Neural progenitor cell (in vitro differentiated cells): ENCODE data around the gene CA10. TPM values are rescaled to one million over a fixed set of nuclear protein-coding genes. Genes with fewer than 3 reads are reported as not detected.

Experiments used
- DNase-seq: peaks from one replicate; pipeline ENCODE4 v3.0.0-alpha.2; 2016; ENCODE audit warnings: low spot score
- H2AFZ ChIP-seq: fragments of 200-600 bp; sonication (generic); replicated peaks from 2 replicates; pipeline ENCODE4 v1.6.1; 2016; ENCODE audit warnings: antibody characterized with exemption
- H3F3A ChIP-seq: fragments of 200-600 bp; sonication (generic); 2 replicates; pipeline ENCODE4 v1.6.1; 2016; ENCODE audit warnings: antibody characterized with exemption, low read depth
- H3K27ac ChIP-seq: fragments of 200-600 bp; sonication (generic); 2 replicates; pipeline ENCODE4 v1.5.1; 2016; ENCODE audit warnings: mild to moderate bottlenecking
- H3K27me3 ChIP-seq: fragments of 200-600 bp; sonication (generic); 2 replicates; pipeline ENCODE4 v1.6.1; 2016; ENCODE audit warnings: mild to moderate bottlenecking, moderate library complexity
- H3K36me3 ChIP-seq: fragments of 200-600 bp; sonication (generic); 2 replicates; pipeline ENCODE4 v1.5.1; 2016
- H3K4me1 ChIP-seq: fragments of 200-600 bp; sonication (generic); 2 replicates; pipeline ENCODE4 v1.6.1; 2016; ENCODE audit warnings: mixed run types
- H3K4me2 ChIP-seq: fragments of 200-600 bp; sonication (generic); 2 replicates; pipeline ENCODE4 v1.6.1; 2016
- H3K4me3 ChIP-seq: fragments of 200-600 bp; sonication (generic); 2 replicates; pipeline ENCODE4 v1.5.1; 2016
- H3K79me2 ChIP-seq: fragments of 200-600 bp; sonication (generic); 2 replicates; pipeline ENCODE4 v1.6.1; 2016; ENCODE audit warnings: low read depth
- H3K9ac ChIP-seq: fragments of 200-600 bp; sonication (generic); 2 replicates; pipeline ENCODE4 v1.6.1; 2016
- H3K9me3 ChIP-seq: fragments of 200-600 bp; sonication (generic); 2 replicates; pipeline ENCODE4 v1.5.1; 2016; ENCODE audit warnings: low read depth
- H4K20me1 ChIP-seq: fragments of 200-600 bp; sonication (generic); 2 replicates; pipeline ENCODE4 v1.6.1; 2016; ENCODE audit warnings: low read depth
- H3K27ac Mint-ChIP-seq: 3 replicates; pipeline ENCODE4 v1.8.0; 2021; ENCODE audit warnings: mixed read lengths
- H3K27me3 Mint-ChIP-seq: 2 replicates; pipeline ENCODE4 v1.8.0; 2022; ENCODE audit warnings: low read depth, mild to moderate bottlenecking, inconsistent platforms, moderate library complexity, mixed read lengths; ENCODE audit not compliant: insufficient read depth
- H3K36me3 Mint-ChIP-seq: 3 replicates; pipeline ENCODE4 v1.8.0; 2021; ENCODE audit warnings: mixed read lengths
- H3K4me1 Mint-ChIP-seq: 3 replicates; pipeline ENCODE4 v1.8.0; 2021; ENCODE audit warnings: mixed read lengths
- H3K4me3 Mint-ChIP-seq: 3 replicates; pipeline ENCODE4 v1.8.0; 2021; ENCODE audit warnings: mild to moderate bottlenecking, moderate library complexity, mixed read lengths
- H3K9me3 Mint-ChIP-seq: 3 replicates; pipeline ENCODE4 v1.8.0; 2020; ENCODE audit warnings: mixed read lengths
- EZH2 ChIP-seq: fragments of 200-600 bp; sonication (generic); IDR thresholded peaks from 2 replicates; pipeline ENCODE4 v1.6.1; 2017; ENCODE audit warnings: antibody characterized with exemption, mild to moderate bottlenecking, moderate library complexity
- EZH2phosphoT487 ChIP-seq: fragments of 200-600 bp; sonication (generic); IDR thresholded peaks from 2 replicates; pipeline ENCODE4 v1.6.1; 2017; ENCODE audit warnings: antibody characterized with exemption
- total RNA-seq: library from RNA; depleted of rRNA; stranded (reverse); fragments of >200 nt; gene quantifications from 2 replicates; pipeline ENCODE4 v1.2.3, GENCODE V29; 2015; ENCODE audit warnings: low replicate concordance
- TF ChIP-seq, protein P1 (sequence below): fragments of 200-600 bp; sonication (generic); IDR thresholded peaks from 2 replicates; pipeline ENCODE4 v1.5.1; 2017; ENCODE audit warnings: antibody characterized with exemption, mild to moderate bottlenecking

Gene CA10
- total RNA-seq, 1 donor from 2014 or later = 0.65 TPM

DNA sequence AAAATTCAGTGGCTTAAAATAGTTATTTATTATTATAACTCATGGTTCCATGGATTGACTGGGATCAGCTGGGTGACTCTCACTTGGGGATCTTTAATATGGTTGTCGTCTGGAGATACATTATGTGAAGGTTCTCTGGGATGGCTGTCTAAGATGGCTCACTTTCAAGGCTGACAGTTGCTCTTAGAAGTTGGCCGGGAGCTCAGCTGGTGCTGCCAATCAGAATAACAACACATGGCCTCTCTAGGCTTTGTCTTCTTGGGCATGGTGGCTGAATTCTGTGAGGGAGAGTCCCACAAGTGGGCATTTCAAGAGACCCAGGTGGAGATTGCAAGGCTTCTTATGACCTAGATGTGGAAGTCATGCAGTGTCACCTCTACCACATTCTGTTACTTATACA, 269.7 kb downstream of the CA10 start:
- H3K27me3 Mint-ChIP-seq = peaks cover 2% of the 10 kb centered on the region
- H3K9me3 Mint-ChIP-seq = no peaks in the 10 kb centered on the region
- no peaks in the 10 kb centered on the region for H3K4me1 Mint-ChIP-seq
- H3F3A ChIP-seq = no peaks in the 10 kb centered on the region
- H3K27ac ChIP-seq = no peak overlapping the region
- DNase-seq = no peak
- H3K9ac ChIP-seq = no peak overlapping the region
- no peak overlapping the region for H3K4me2 ChIP-seq
- H3K9me3 ChIP-seq = no peaks in the 10 kb centered on the region
- no peaks in the 10 kb centered on the region for H4K20me1 ChIP-seq
- H3K4me3 Mint-ChIP-seq = no peak overlapping the region
- H2AFZ ChIP-seq = no peak overlapping the region
- no peak for TF ChIP-seq EZH2phosphoT487
- TF ChIP-seq, protein P1, sequence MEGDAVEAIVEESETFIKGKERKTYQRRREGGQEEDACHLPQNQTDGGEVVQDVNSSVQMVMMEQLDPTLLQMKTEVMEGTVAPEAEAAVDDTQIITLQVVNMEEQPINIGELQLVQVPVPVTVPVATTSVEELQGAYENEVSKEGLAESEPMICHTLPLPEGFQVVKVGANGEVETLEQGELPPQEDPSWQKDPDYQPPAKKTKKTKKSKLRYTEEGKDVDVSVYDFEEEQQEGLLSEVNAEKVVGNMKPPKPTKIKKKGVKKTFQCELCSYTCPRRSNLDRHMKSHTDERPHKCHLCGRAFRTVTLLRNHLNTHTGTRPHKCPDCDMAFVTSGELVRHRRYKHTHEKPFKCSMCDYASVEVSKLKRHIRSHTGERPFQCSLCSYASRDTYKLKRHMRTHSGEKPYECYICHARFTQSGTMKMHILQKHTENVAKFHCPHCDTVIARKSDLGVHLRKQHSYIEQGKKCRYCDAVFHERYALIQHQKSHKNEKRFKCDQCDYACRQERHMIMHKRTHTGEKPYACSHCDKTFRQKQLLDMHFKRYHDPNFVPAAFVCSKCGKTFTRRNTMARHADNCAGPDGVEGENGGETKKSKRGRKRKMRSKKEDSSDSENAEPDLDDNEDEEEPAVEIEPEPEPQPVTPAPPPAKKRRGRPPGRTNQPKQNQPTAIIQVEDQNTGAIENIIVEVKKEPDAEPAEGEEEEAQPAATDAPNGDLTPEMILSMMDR = no peak
- TF ChIP-seq EZH2 = no peak
- no peaks in the 10 kb centered on the region for H3K27me3 ChIP-seq
- no peaks in the 10 kb centered on the region for H3K36me3 Mint-ChIP-seq
- no peaks in the 10 kb centered on the region for H3K4me1 ChIP-seq
- no peaks in the 10 kb centered on the region for H3K79me2 ChIP-seq
- no peaks in the 10 kb centered on the region for H3K36me3 ChIP-seq
- H3K27ac Mint-ChIP-seq = no peak overlapping the region
- no peak overlapping the region for H3K4me3 ChIP-seq

DNA sequence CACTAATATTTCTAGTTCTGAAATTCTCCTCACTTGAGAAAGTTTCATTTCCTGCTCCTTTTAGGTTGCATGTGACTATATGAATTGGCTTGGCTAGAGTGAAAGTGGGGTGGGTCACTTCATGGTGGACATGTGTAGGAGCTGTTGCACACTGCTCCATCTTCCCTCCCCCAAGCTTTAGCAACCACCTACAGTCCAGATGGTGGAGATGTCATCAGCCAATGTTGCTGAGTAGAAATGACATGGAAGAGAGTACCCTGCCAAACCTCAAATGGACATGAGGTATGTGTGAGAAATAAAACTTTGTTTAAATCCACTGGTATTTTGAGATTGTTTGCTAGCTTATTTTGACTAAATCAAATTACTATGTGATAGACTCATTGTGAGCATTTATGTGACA, 281.5 kb downstream of the CA10 start:
- H3K27ac Mint-ChIP-seq = no peak overlapping the region
- no peaks in the 10 kb centered on the region for H3K27me3 ChIP-seq
- no peaks in the 10 kb centered on the region for H3K36me3 ChIP-seq
- no peaks in the 10 kb centered on the region for H3K4me1 ChIP-seq
- H4K20me1 ChIP-seq = no peaks in the 10 kb centered on the region
- H3K9me3 Mint-ChIP-seq = no peaks in the 10 kb centered on the region
- no peaks in the 10 kb centered on the region for H3K79me2 ChIP-seq
- no peak overlapping the region for H3K4me2 ChIP-seq
- H3K4me3 ChIP-seq = no peak overlapping the region
- no peak overlapping the region for H3K9ac ChIP-seq
- DNase-seq = no peak
- H3K4me1 Mint-ChIP-seq = no peaks in the 10 kb centered on the region
- no peak overlapping the region for H3K27ac ChIP-seq
- H3K4me3 Mint-ChIP-seq = no peak overlapping the region
- H3K36me3 Mint-ChIP-seq = no peaks in the 10 kb centered on the region
- peaks cover 6% of the 10 kb centered on the region for H3K27me3 Mint-ChIP-seq
- no peak for TF ChIP-seq EZH2phosphoT487
- TF ChIP-seq EZH2 = no peak
- TF ChIP-seq, protein P1 = no peak
- H2AFZ ChIP-seq = no peak overlapping the region
- no peaks in the 10 kb centered on the region for H3K9me3 ChIP-seq
- H3F3A ChIP-seq = no peaks in the 10 kb centered on the region

DNA sequence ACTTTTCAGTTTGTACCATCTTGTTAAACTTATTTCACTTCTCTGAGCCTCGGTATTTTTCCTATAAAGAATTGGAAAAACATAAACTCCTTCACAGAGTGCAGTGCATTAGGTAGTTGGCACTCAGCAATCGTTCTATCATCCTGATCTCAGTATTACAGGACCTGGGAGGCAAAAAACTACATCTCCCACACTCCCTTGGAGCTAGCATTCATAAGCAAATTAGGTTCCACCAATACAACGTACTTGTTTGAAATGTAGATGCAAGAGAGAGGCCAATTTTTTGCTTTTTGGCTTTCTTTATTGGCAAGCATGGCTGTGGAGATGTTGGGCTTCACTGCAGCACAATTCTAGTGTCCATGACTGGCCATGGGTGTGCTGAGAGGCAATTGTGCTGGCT, 285.2 kb downstream of the CA10 start:
- H3K4me3 Mint-ChIP-seq = no peak overlapping the region
- Histone ChIP-seq H3K4me2 (no peak overlapping the region), H3K4me3 (no peak overlapping the region), H3K9me3 (no peaks in the 10 kb centered on the region), H3F3A (no peaks in the 10 kb centered on the region), H4K20me1 (no peaks in the 10 kb centered on the region), H3K27me3 (no peaks in the 10 kb centered on the region), H3K79me2 (no peaks in the 10 kb centered on the region), H3K36me3 (no peaks in the 10 kb centered on the region), H3K9ac (no peak overlapping the region), H3K27ac (no peak overlapping the region), H2AFZ (no peak overlapping the region), H3K4me1 (no peaks in the 10 kb centered on the region)
- H3K9me3 Mint-ChIP-seq = no peaks in the 10 kb centered on the region
- no peaks in the 10 kb centered on the region for H3K36me3 Mint-ChIP-seq
- no peaks in the 10 kb centered on the region for H3K4me1 Mint-ChIP-seq
- TF ChIP-seq, protein P1 = no peak
- no peak for TF ChIP-seq EZH2
- no peak for TF ChIP-seq EZH2phosphoT487
- H3K27ac Mint-ChIP-seq = no peak overlapping the region
- no peak for DNase-seq
- H3K27me3 Mint-ChIP-seq = peaks cover 8% of the 10 kb centered on the region

DNA sequence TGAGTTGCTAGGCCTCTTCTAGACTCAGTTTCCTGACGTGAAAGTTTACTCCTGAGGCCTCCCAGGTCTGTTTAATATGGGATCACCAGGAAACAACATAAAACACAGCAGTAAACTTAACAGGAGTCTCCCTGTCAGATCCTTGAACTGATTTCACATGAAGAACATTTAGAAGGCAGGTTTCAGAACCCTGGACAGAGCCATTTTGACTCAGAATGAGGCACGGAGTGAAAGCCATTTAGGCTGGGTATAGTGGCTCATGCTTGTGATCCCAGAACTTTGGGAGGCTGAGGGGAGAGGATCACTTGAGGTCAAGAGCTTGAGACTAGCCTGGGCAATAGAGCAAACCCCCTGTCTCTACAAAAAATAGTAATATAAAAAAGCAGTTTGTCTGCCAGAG, 289.1 kb downstream of the CA10 start:
- no peaks in the 10 kb centered on the region for H3K36me3 ChIP-seq
- H3K4me1 Mint-ChIP-seq = no peaks in the 10 kb centered on the region
- no peaks in the 10 kb centered on the region for H3F3A ChIP-seq
- no peak overlapping the region for H2AFZ ChIP-seq
- H3K36me3 Mint-ChIP-seq = no peaks in the 10 kb centered on the region
- peak; percentile 84 for DNase-seq
- no peaks in the 10 kb centered on the region for H4K20me1 ChIP-seq
- H3K9ac ChIP-seq = no peak overlapping the region
- no peaks in the 10 kb centered on the region for H3K4me1 ChIP-seq
- no peak overlapping the region for H3K4me3 ChIP-seq
- H3K9me3 Mint-ChIP-seq = no peaks in the 10 kb centered on the region
- H3K4me3 Mint-ChIP-seq = no peak overlapping the region
- no peaks in the 10 kb centered on the region for H3K9me3 ChIP-seq
- H3K27me3 ChIP-seq = no peaks in the 10 kb centered on the region
- H3K27ac Mint-ChIP-seq = no peak overlapping the region
- no peak overlapping the region for H3K4me2 ChIP-seq
- peaks cover 8% of the 10 kb centered on the region for H3K27me3 Mint-ChIP-seq
- H3K79me2 ChIP-seq = no peaks in the 10 kb centered on the region
- TF ChIP-seq EZH2 (no peak), EZH2phosphoT487 (no peak)
- TF ChIP-seq, protein P1 = no peak
- no peak overlapping the region for H3K27ac ChIP-seq
